Measurements from ENCODE around the gene NKX6-2.
"Not testable (repeated sequence)": the region's sequence is repeated elsewhere in the genome, so short reads cannot be mapped to it uniquely, and the experiment has no call there.

The NKX6-2 gene

DNA sequence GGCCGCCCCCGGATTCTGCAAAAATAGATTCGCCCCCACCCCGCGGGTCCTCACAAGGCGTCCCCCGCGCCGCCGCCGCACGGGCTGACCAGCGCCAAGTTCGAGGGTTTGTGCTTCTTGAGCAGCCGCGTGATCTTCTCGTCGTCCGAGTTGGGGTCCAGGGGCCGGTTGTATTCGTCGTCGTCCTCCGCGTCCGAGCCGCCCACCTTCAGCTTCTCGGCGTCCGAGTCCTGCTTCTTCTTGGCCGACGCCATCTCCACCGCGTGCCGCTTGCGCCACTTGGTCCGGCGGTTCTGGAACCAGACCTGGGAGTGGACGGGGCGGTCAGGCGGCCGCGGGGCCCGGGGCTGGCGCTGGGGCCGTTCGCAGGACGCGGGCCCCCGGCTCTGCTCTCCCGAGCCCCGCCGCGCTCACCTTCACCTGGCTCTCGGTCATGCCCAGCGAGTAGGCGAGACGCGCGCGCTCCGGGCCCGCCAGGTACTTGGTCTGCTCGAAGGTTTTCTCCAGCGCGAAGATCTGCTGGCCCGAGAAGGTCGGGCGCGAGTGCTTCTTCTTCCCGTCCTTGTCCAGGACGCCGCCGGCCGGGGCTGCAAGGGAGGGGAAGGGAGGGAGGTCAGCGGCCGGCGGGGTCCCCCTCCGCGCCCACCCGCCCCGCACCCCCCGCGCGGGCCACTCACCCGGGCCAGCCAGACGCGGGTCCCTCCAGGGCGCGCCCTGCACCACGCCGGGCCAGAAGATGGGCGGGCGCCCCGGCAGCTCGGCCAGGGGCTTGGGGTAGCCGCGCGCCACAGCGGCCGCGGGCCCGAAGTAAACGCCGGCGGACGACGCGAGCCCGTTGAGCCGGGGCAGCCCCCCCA is 853 bp downstream of the NKX6-2 start:
- DNase-seq (ENCODE audit: extremely low spot score, insufficient read length, low read depth): no peak
- FAIRE-seq: no peak

- no peak for DNase-seq (ENCODE audit: extremely low spot score, insufficient read length, low read depth)
- no peak for FAIRE-seq
These were observed 1.7 kb downstream of the NKX6-2 start for GRCh38 chr10:132783940-132784865.

GRCh38 chr10:132783165-132783939 is 2.6 kb downstream of the NKX6-2 start:
- DNase-seq (ENCODE audit: extremely low spot score, insufficient read length, low read depth) (no peak), FAIRE-seq (no peak)

DNA sequence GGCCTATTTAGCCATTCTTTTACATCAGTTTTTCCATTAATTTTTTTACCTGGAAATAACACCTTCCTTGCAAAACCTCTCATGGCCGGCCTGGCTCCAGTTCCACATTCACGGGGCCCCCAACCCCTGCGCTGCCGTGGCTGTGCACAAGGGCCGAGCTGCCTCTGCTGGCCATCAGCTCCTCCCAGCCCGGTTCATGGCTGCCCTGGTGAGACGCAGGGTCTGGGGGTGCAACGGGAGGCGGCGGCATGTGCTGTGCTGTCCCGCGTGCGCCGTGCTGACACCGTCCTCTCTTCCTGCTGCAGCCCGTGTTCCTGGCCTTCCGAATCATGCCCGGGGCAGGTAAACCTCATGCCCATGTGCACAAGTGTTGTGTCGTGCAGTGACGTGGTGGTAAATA is 4.4 kb downstream of the NKX6-2 start:
- DNase-seq (ENCODE audit: extremely low spot score, insufficient read length, low read depth) (no peak), FAIRE-seq (no peak)

GRCh38 chr10:132780356-132780755 is 5.6 kb downstream of the NKX6-2 start:
- no peak for FAIRE-seq
- DNase-seq (ENCODE audit: extremely low spot score, insufficient read length, low read depth): no peak

- DNase-seq (ENCODE audit: extremely low spot score, insufficient read length, low read depth) (no peak), FAIRE-seq (no peak)
These were observed 6.2 kb downstream of the NKX6-2 start for GRCh38 chr10:132779549-132780294.

- FAIRE-seq: no peak
- DNase-seq (ENCODE audit: extremely low spot score, insufficient read length, low read depth): no peak
These were observed 8.5 kb downstream of the NKX6-2 start for GRCh38 chr10:132777441-132777840.

GRCh38 chr10:132776821-132777220 is 9.1 kb downstream of the NKX6-2 start:
- FAIRE-seq (no peak), DNase-seq (ENCODE audit: extremely low spot score, insufficient read length, low read depth) (no peak)

DNA sequence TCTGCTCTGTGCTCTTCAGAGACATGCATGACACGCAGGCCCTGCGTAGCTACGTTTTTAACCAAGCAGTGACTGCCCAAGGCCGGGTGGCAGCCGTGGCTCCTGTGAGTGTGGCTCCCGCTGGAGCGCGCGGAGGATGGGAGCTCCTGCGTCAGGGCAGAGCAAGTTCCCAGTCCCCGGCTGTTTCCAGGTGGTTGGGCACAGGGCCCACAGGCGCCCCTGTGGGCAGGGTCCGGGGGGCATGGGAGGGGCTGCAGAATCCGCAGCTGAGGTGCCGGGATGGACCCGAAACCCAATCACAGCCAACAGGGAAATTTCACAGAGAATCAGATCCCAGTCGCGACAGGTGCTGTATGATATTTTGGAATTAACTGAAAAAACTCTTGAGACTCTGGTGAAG is 9.8 kb downstream of the NKX6-2 start:
- FAIRE-seq (no peak), DNase-seq (ENCODE audit: extremely low spot score, insufficient read length, low read depth) (no peak)

GRCh38 chr10:132774902-132775863 is 10.8 kb downstream of the NKX6-2 start:
- FAIRE-seq: no peak
- no peak for DNase-seq (ENCODE audit: extremely low spot score, insufficient read length, low read depth)

DNA sequence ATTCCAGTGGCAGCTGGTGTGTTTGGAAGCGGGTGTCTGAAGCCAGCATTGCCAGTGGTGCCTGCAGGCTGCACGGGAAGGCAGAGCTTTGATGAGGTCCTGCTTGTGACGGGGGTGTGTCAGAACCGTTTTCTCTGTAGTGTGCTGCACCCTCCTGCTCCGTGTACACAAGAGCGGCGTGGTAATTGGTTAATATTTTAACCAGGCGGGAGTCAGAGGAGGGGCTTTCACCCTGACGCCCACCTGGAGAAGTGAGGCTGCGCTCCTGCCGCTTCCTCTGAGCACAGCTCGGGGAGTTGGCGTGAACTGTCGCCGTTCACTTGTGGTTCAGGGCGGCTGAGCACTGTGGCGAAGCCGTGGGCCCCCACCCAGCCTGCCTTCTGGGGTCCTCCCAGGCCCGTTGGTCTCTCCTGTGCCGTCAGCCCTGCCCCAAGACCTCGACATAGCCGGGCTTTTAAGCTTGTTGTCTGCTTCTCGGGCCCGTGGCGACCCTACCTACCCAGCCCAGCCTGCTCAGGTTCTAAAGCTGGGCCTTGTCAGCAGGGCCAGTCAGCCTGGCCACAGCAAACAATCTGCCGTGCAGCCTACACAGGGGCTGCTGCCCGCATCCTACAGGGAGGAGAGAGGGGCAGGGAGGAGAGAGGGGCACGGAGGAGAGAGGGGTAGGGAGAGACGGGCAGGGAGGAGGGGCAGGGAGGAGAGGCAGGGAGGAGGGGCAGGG is 11.6 kb downstream of the NKX6-2 start:
- DNase-seq (ENCODE audit: extremely low spot score, insufficient read length, low read depth) (no peak), FAIRE-seq (no peak)

GRCh38 chr10:132772816-132773215 is 13.1 kb downstream of the NKX6-2 start:
- not testable (repeated sequence) for DNase-seq (ENCODE audit: extremely low spot score, insufficient read length, low read depth); FAIRE-seq

GRCh38 chr10:132770061-132771021 is 15.6 kb downstream of the NKX6-2 start:
- DNase-seq (ENCODE audit: extremely low spot score, insufficient read length, low read depth): no peak
- FAIRE-seq: no peak

GRCh38 chr10:132768346-132769248 is 17.4 kb downstream of the NKX6-2 start:
- DNase-seq (ENCODE audit: extremely low spot score, insufficient read length, low read depth) (no peak), FAIRE-seq (no peak)

DNA sequence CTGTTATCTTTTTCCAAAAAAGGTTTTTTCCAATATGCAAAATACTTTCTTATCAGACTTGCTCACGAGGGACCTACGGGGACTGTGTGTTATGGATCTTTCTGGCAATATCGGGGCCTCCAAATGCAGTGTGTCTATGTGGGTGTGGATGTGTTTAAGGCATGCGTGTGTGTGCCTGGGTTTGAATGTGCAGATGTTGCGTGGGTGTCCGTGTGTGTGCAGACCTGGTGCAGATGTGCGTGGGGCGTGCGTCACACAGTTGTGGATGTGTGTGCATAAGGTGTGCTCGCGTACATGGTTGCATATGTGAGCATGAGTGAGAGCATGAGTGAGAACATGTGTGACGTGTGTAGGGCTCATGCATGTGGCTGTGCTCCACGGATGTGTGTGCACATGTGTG is 19.7 kb downstream of the NKX6-2 start:
- no peak for FAIRE-seq

DNA sequence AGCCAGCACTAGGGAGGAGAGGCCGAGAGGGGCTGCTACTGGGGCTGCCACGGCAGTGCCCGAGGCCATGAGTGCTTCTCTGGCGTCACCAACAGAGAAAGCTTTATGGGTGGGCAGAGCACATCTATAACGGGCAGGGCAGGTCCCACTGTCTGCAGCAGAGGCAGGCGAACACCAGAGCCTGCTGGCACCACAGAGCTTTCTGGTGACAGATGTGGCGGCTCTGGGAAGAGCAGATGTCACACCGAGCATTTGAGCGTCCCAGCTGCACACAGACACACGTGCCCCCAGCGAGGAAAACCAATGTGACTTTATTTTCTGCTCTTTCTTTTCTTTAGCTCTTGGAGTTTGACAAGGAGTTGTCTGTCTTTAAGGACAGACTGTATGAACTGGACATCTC is 20.5 kb downstream of the NKX6-2 start:
- FAIRE-seq (no peak), DNase-seq (ENCODE audit: extremely low spot score, insufficient read length, low read depth) (no peak)

More for the DNA sequence above, 19.7 kb downstream of the NKX6-2 start:
- DNase-seq (ENCODE audit: extremely low spot score, insufficient read length, low read depth): no peak

All from GM18507 (cell line).